GM23338 (cell line): Measurements from ENCODE around the gene LRRC4B. TPM values are rescaled to one million over a fixed set of nuclear protein-coding genes. Genes with fewer than 3 reads are reported as not detected.

Experiments
- ATAC-seq: fragments of 200-7000 bp; cut with Tn5 transposase; 3 replicates; pipeline ENCODE4 v1.9.1; 2020
- DNase-seq: peaks from one replicate; pipeline ENCODE4 v3.0.0-alpha.2; 2015; ENCODE audit warnings: low spot score
- H2AFZ ChIP-seq: fragments of 200-600 bp; sonication (generic); 2 replicates; pipeline ENCODE4 v1.8.0; 2016; ENCODE audit warnings: antibody characterized with exemption, mild to moderate bottlenecking, moderate library complexity
- H3F3A ChIP-seq: fragments of 200-600 bp; sonication (generic); replicated peaks from 2 replicates; pipeline ENCODE4 v1.8.0; 2017; ENCODE audit warnings: antibody characterized with exemption, mixed run types, low read depth
- H3K27ac ChIP-seq: fragments of 200-600 bp; sonication (generic); 2 replicates; pipeline ENCODE4 v1.6.1; 2016; ENCODE audit warnings: low read depth
- H3K27me3 ChIP-seq: fragments of 200-600 bp; sonication (generic); 2 replicates; pipeline ENCODE4 v1.8.0; 2016; ENCODE audit warnings: mild to moderate bottlenecking, mixed run types, moderate library complexity; ENCODE audit not compliant: insufficient read depth
- H3K36me3 ChIP-seq: fragments of 200-600 bp; sonication (generic); 2 replicates; pipeline ENCODE4 v1.8.0; 2016; ENCODE audit warnings: mild to moderate bottlenecking; ENCODE audit not compliant: insufficient read depth
- H3K4me1 ChIP-seq: fragments of 200-600 bp; sonication (generic); 2 replicates; pipeline ENCODE4 v1.8.0; 2016; ENCODE audit warnings: mild to moderate bottlenecking, moderate library complexity; ENCODE audit not compliant: insufficient read depth
- H3K4me2 ChIP-seq: fragments of 200-600 bp; sonication (generic); 2 replicates; pipeline ENCODE4 v1.7.1; 2017; ENCODE audit warnings: mixed run types
- H3K4me3 ChIP-seq: fragments of 200-600 bp; sonication (generic); 2 replicates; pipeline ENCODE4 v1.6.1; 2016; ENCODE audit warnings: mixed run types
- H3K79me2 ChIP-seq: fragments of 200-600 bp; sonication (generic); replicated peaks from 2 replicates; pipeline ENCODE4 v1.8.0; 2017; ENCODE audit warnings: mild to moderate bottlenecking; ENCODE audit not compliant: insufficient read depth
- H3K9me2 ChIP-seq: fragments of 200-600 bp; sonication (generic); 2 replicates; pipeline ENCODE4 v1.8.0; 2017; ENCODE audit not compliant: insufficient read depth
- H4K20me1 ChIP-seq: fragments of 200-600 bp; sonication (generic); replicated peaks from 2 replicates; pipeline ENCODE4 v1.8.0; 2017; ENCODE audit warnings: mild to moderate bottlenecking; ENCODE audit not compliant: insufficient read depth
- H3K27ac Mint-ChIP-seq: 2 replicates; pipeline ENCODE4 v1.8.0; 2020; ENCODE audit warnings: inconsistent platforms, mild to moderate bottlenecking, moderate library complexity, mixed read lengths
- H3K27me3 Mint-ChIP-seq: 3 replicates; pipeline ENCODE4 v1.8.0; 2022; ENCODE audit warnings: low read depth, mild to moderate bottlenecking, moderate library complexity, mixed read lengths, inconsistent platforms; ENCODE audit not compliant: insufficient read depth, poor library complexity
- H3K36me3 Mint-ChIP-seq: 3 replicates; pipeline ENCODE4 v1.8.0; 2021; ENCODE audit warnings: low read depth, mild to moderate bottlenecking, inconsistent platforms, moderate library complexity, mixed read lengths
- H3K4me1 Mint-ChIP-seq: 3 replicates; pipeline ENCODE4 v1.8.0; 2020; ENCODE audit warnings: mild to moderate bottlenecking, inconsistent platforms, mixed read lengths
- H3K4me3 Mint-ChIP-seq: 3 replicates; pipeline ENCODE4 v1.8.0; 2021; ENCODE audit warnings: moderate library complexity, mild to moderate bottlenecking, inconsistent platforms, mixed read lengths
- H3K9me3 Mint-ChIP-seq: 3 replicates; pipeline ENCODE4 v1.8.0; 2020; ENCODE audit warnings: moderate library complexity, mild to moderate bottlenecking, inconsistent platforms, mixed read lengths
- CREB1 ChIP-seq: fragments of 250-450 bp; sonication (Bioruptor Pico); IDR thresholded peaks from 2 replicates; pipeline ENCODE4 v1.5.0; 2020; ENCODE audit warnings: low read depth, mild to moderate bottlenecking, moderate library complexity
- EZH2 ChIP-seq: fragments of 200-600 bp; sonication (generic); IDR thresholded peaks from one replicate; pipeline ENCODE4 v1.8.0; 2017; ENCODE audit warnings: antibody characterized with exemption, mild to moderate bottlenecking, low read depth; ENCODE audit not compliant: unreplicated experiment
- NANOG ChIP-seq: IDR thresholded peaks from 2 replicates; pipeline ENCODE4 v1.6.1; 2016; ENCODE audit warnings: antibody characterized with exemption, borderline replicate concordance
- ZNF114 ChIP-seq: fragments of 250-450 bp; sonication (Bioruptor Pico); IDR thresholded peaks from 2 replicates; pipeline ENCODE4 v1.5.0; 2020; ENCODE audit warnings: mild to moderate bottlenecking, moderate library complexity
- ZNF331 ChIP-seq: fragments of 250-450 bp; sonication (Bioruptor Pico); IDR thresholded peaks from 2 replicates; pipeline ENCODE4 v1.5.0; 2020; ENCODE audit warnings: low read depth, mild to moderate bottlenecking, moderate library complexity
- polyA plus RNA-seq: library from polyadenylated mRNA; unstranded; fragments of >200 nt; fragmentation: Nextera tagmentation; extraction: Ambion mirVana; gene quantifications from 2 replicates; pipeline ENCODE4 v1.2.1, GENCODE V29; 2016
- total RNA-seq: library from RNA; depleted of rRNA; stranded (reverse); fragments of >200 nt; shearing (Covaris generic); gene quantifications from 2 replicates; pipeline ENCODE4 v1.2.3, GENCODE V29; 2014
- TF ChIP-seq, protein P1 (sequence below), 2 experiments: fragments of 200-600 bp in 1 of 2; sonication (generic) in 1 of 2; conservative IDR thresholded peaks; 2 replicates each; pipeline versions ENCODE4 v1.5.1 to v1.6.1; 2016 to 2017; ENCODE audit warnings: antibody characterized with exemption in 2 of 2, low read depth in 2 of 2, mild to moderate bottlenecking in 2 of 2, moderate library complexity in 1 of 2
- TF ChIP-seq, protein P2 (sequence below): IDR thresholded peaks from 2 replicates; pipeline ENCODE4 v1.6.1; 2016; ENCODE audit warnings: antibody characterized with exemption

The LRRC4B gene
- total and polyA plus RNA-seq, 2 experiments from 2014 or later: 2.0 to 13.2 TPM

DNA sequence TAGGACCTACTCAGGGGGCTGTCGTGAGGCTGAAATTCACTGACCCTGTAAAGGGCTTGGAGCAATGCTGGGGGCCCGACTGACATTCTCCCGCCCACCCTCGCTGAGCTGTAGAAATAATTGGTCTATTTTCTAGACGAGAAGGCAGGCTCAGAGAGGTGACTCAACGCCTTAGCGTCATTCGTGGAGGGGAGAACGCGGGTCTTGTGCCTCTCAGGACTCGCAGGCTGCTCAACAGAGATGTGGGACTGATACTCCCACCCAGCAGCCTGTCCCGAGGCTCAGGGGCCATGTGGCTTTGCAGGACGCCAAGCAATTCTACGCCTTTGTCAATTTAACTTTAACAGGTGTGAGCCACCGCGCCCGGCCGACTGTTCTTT, 30.9 kb downstream of the LRRC4B start (continued):
- TF ChIP-seq EZH2 (no peak), NANOG (no peak), ZNF114 (CRISPR knock-in tag) (no peak)

DNA sequence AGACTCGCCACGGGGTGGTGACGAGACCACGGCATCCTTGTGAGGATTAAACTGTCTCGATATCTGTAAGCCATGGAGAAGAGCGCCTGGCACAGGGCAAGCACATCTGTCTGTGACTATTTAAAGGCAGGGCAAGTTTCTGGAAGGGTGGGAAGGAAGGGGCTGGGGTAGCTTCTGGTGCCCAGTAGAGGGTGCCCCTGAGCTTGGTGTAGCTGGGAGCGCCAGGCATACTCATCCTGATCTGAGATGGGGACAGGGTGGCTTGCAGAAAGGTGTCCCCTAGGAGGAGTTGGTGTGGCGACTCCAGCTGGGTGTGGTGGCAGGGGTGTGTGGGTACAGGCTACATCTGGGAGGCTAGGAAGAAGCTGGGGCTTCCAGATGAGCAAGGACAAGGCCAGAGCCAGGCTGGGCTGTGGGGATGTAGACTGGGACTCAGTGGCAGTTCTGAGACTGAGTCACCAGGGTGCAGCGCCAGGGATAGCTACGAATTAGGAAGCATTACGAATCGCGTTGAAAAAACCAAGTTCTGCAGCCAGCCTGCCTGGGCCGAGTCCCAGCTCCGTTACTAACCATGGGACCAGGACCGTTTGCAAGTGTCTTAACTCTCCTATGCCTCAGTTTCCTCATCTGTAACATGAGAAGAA, 31.5 kb downstream of the LRRC4B start:
- H3K4me3 ChIP-seq: no peak overlapping the region
- Mint-ChIP-seq H3K27me3 (peaks cover 2% of the 10 kb centered on the region), H3K4me3 (no peak overlapping the region), H3K4me1 (no peaks in the 10 kb centered on the region), H3K36me3 (peaks cover 37% of the 10 kb centered on the region), H3K9me3 (peaks cover 95% of the 10 kb centered on the region), H3K27ac (no peak overlapping the region)
- no peak overlapping the region for H3K27ac ChIP-seq
- DNase-seq (no peak), ATAC-seq (no peak)
- no peaks in the 10 kb centered on the region for H3K27me3 ChIP-seq
- 0 out of 2 replicates have a peak, but pooled peaks cover 3% of the 10 kb centered on the region for H3K9me2 ChIP-seq
- TF ChIP-seq, protein P1, sequence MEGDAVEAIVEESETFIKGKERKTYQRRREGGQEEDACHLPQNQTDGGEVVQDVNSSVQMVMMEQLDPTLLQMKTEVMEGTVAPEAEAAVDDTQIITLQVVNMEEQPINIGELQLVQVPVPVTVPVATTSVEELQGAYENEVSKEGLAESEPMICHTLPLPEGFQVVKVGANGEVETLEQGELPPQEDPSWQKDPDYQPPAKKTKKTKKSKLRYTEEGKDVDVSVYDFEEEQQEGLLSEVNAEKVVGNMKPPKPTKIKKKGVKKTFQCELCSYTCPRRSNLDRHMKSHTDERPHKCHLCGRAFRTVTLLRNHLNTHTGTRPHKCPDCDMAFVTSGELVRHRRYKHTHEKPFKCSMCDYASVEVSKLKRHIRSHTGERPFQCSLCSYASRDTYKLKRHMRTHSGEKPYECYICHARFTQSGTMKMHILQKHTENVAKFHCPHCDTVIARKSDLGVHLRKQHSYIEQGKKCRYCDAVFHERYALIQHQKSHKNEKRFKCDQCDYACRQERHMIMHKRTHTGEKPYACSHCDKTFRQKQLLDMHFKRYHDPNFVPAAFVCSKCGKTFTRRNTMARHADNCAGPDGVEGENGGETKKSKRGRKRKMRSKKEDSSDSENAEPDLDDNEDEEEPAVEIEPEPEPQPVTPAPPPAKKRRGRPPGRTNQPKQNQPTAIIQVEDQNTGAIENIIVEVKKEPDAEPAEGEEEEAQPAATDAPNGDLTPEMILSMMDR (conservative IDR thresholded peaks at IDR 0.05; ENCODE audit: low read depth in 2 of 2): peak; percentile 37 to 42
- no peak for TF ChIP-seq ZNF331
- TF ChIP-seq, protein P2, sequence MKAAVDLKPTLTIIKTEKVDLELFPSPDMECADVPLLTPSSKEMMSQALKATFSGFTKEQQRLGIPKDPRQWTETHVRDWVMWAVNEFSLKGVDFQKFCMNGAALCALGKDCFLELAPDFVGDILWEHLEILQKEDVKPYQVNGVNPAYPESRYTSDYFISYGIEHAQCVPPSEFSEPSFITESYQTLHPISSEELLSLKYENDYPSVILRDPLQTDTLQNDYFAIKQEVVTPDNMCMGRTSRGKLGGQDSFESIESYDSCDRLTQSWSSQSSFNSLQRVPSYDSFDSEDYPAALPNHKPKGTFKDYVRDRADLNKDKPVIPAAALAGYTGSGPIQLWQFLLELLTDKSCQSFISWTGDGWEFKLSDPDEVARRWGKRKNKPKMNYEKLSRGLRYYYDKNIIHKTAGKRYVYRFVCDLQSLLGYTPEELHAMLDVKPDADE: no peak
- no peaks in the 10 kb centered on the region; the same call in 1 of the 2 replicates for H3F3A ChIP-seq
- no peaks in the 10 kb centered on the region for H3K36me3 ChIP-seq
- no peaks in the 10 kb centered on the region for H3K79me2 ChIP-seq
- no peaks in the 10 kb centered on the region for H3K4me1 ChIP-seq
- no peaks in the 10 kb centered on the region for H4K20me1 ChIP-seq
- no peak overlapping the region for H2AFZ ChIP-seq
- H3K4me2 ChIP-seq: no peak overlapping the region

DNA sequence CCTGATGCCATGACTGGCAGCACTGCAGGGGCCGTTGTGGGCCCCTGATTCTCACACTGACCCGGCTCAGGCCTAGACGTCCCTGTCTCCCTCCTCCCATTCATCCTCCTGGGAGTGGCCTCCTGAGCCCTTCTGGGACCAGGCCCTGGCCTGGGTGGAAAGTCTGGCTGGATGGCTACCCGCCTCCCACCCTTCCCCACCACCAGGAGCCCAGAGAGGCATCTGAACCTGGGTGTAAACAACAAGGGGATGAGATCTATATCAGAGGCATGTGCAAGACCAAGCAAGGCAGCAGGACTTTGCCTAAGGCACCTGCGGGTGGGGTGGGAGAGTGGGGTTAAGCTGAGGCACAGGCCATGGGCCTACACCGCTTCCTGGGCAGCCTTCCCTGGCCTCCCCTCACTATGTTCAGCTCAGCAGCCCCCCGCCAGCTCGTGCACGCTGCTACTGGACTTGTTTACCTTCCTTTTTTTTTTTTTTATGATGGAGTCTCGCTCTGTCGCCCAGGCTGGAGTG, 32.5 kb downstream of the LRRC4B start:
- H3K9me3 Mint-ChIP-seq: peaks cover 95% of the 10 kb centered on the region
- H3K4me3 Mint-ChIP-seq: no peak overlapping the region
- Histone ChIP-seq H3K27ac (no peak overlapping the region), H3K27me3 (no peaks in the 10 kb centered on the region), H3K4me3 (no peak overlapping the region), H2AFZ (no peak overlapping the region), H3K4me2 (no peak overlapping the region), H4K20me1 (no peaks in the 10 kb centered on the region), H3K36me3 (no peaks in the 10 kb centered on the region), H3K9me2 (0 out of 2 replicates have a peak, but pooled peaks cover 3% of the 10 kb centered on the region), H3F3A (no peaks in the 10 kb centered on the region; the same call in 1 of the 2 replicates), H3K4me1 (no peaks in the 10 kb centered on the region), H3K79me2 (no peaks in the 10 kb centered on the region)
- no peak for DNase-seq
- H3K27me3 Mint-ChIP-seq: peaks cover 2% of the 10 kb centered on the region
- ATAC-seq: no peak
- no peak overlapping the region for H3K27ac Mint-ChIP-seq
- no peaks in the 10 kb centered on the region for H3K4me1 Mint-ChIP-seq
- no peak for TF ChIP-seq NANOG
- TF ChIP-seq EZH2: no peak
- no peak for TF ChIP-seq CREB1 (CRISPR knock-in tag)
- peaks cover 38% of the 10 kb centered on the region for H3K36me3 Mint-ChIP-seq
